ENCODE data around the gene CAMK2B.
"Not testable (repeated sequence)": the region's sequence is repeated elsewhere in the genome, so short reads cannot be mapped to it uniquely, and the experiment has no call there.

The CAMK2B gene

GRCh38 chr7:44212581-44213184, 112.7 kb downstream of the CAMK2B start:
- peaks cover 32% of the 10 kb centered on the region for H3K4me1 ChIP-seq (ENCODE audit: control insufficient read depth, insufficient read depth, low read length)

GRCh38 chr7:44212018-44212417, 113.4 kb downstream of the CAMK2B start:
- 63 to 72% methylated on average over 6 of the region's 6 CpGs for WGBS, 2 experiments
- H3K36me3 ChIP-seq (ENCODE audit: control insufficient read depth, insufficient read depth, low read length) = peaks cover 43% of the 10 kb centered on the region
- H3K4me1 ChIP-seq (ENCODE audit: control insufficient read depth, insufficient read depth, low read length) = peaks cover 27% of the 10 kb centered on the region
- H3K27me3 ChIP-seq (ENCODE audit: control insufficient read depth, insufficient read depth, low read length, poor library complexity, severe bottlenecking) = no peaks in the 10 kb centered on the region
- H3K27ac ChIP-seq (ENCODE audit: insufficient read depth, low read depth, low read length, poor library complexity, severe bottlenecking) = peak overlapping the region; percentile 16
- H3K4me3 ChIP-seq (ENCODE audit: insufficient read depth, low read depth, low read length) = no peak overlapping the region
- no peaks in the 10 kb centered on the region for H3K9me3 ChIP-seq (ENCODE audit: control insufficient read depth, low read length)

More at GRCh38 chr7:44212581-44213184, 112.7 kb downstream of the CAMK2B start:
- H3K27me3 ChIP-seq (ENCODE audit: control insufficient read depth, insufficient read depth, low read length, poor library complexity, severe bottlenecking) = no peaks in the 10 kb centered on the region
- H3K4me3 ChIP-seq (ENCODE audit: insufficient read depth, low read depth, low read length) = no peak overlapping the region
- H3K36me3 ChIP-seq (ENCODE audit: control insufficient read depth, insufficient read depth, low read length) = peaks cover 36% of the 10 kb centered on the region
- H3K27ac ChIP-seq (ENCODE audit: insufficient read depth, low read depth, low read length, poor library complexity, severe bottlenecking) = no peak overlapping the region
- WGBS, 2 experiments = 94 to 98% methylated on average over 6 to 7 of the region's 7 CpGs
- no peaks in the 10 kb centered on the region for H3K9me3 ChIP-seq (ENCODE audit: control insufficient read depth, low read length)

GRCh38 chr7:44211126-44211675, 114.2 kb downstream of the CAMK2B start:
- Histone ChIP-seq H3K27me3 (ENCODE audit: control insufficient read depth, insufficient read depth, low read length, poor library complexity, severe bottlenecking) (no peaks in the 10 kb centered on the region), H3K9me3 (ENCODE audit: control insufficient read depth, low read length) (no peaks in the 10 kb centered on the region), H3K27ac (ENCODE audit: insufficient read depth, low read depth, low read length, poor library complexity, severe bottlenecking) (no peak overlapping the region), H3K36me3 (ENCODE audit: control insufficient read depth, insufficient read depth, low read length) (peaks cover 49% of the 10 kb centered on the region), H3K4me1 (ENCODE audit: control insufficient read depth, insufficient read depth, low read length) (peaks cover 21% of the 10 kb centered on the region), H3K4me3 (ENCODE audit: insufficient read depth, low read depth, low read length) (no peak overlapping the region)
- WGBS, 2 experiments = 92 to 97% methylated on average over 10 of the region's 10 CpGs

GRCh38 chr7:44210107-44210506, 115.3 kb downstream of the CAMK2B start:
- H3K27me3 ChIP-seq (ENCODE audit: control insufficient read depth, insufficient read depth, low read length, poor library complexity, severe bottlenecking) = no peaks in the 10 kb centered on the region
- H3K4me1 ChIP-seq (ENCODE audit: control insufficient read depth, insufficient read depth, low read length) = peaks cover 14% of the 10 kb centered on the region
- H3K27ac ChIP-seq (ENCODE audit: insufficient read depth, low read depth, low read length, poor library complexity, severe bottlenecking) = no peak overlapping the region
- peaks cover 56% of the 10 kb centered on the region for H3K36me3 ChIP-seq (ENCODE audit: control insufficient read depth, insufficient read depth, low read length)
- H3K4me3 ChIP-seq (ENCODE audit: insufficient read depth, low read depth, low read length) = no peak overlapping the region
- H3K9me3 ChIP-seq (ENCODE audit: control insufficient read depth, low read length) = no peaks in the 10 kb centered on the region
- WGBS, 2 experiments = 94 to 96% methylated on average over 5 of the region's 5 CpGs

GRCh38 chr7:44208085-44208484, 117.3 kb downstream of the CAMK2B start:
- Histone ChIP-seq H3K4me3 (ENCODE audit: insufficient read depth, low read depth, low read length) (no peak overlapping the region), H3K9me3 (ENCODE audit: control insufficient read depth, low read length) (no peaks in the 10 kb centered on the region), H3K36me3 (ENCODE audit: control insufficient read depth, insufficient read depth, low read length) (peaks cover 56% of the 10 kb centered on the region), H3K27ac (ENCODE audit: insufficient read depth, low read depth, low read length, poor library complexity, severe bottlenecking) (no peak overlapping the region), H3K4me1 (ENCODE audit: control insufficient read depth, insufficient read depth, low read length) (peaks cover 14% of the 10 kb centered on the region), H3K27me3 (ENCODE audit: control insufficient read depth, insufficient read depth, low read length, poor library complexity, severe bottlenecking) (no peaks in the 10 kb centered on the region)
- WGBS, 2 experiments = 95 to 97% methylated on average over 7 of the region's 7 CpGs

GRCh38 chr7:44206008-44206407, 119.4 kb downstream of the CAMK2B start:
- H3K4me1 ChIP-seq (ENCODE audit: control insufficient read depth, insufficient read depth, low read length) = peaks cover 3% of the 10 kb centered on the region
- H3K27ac ChIP-seq (ENCODE audit: insufficient read depth, low read depth, low read length, poor library complexity, severe bottlenecking) = no peak overlapping the region
- no peaks in the 10 kb centered on the region for H3K27me3 ChIP-seq (ENCODE audit: control insufficient read depth, insufficient read depth, low read length, poor library complexity, severe bottlenecking)
- peaks cover 49% of the 10 kb centered on the region for H3K36me3 ChIP-seq (ENCODE audit: control insufficient read depth, insufficient read depth, low read length)
- H3K9me3 ChIP-seq (ENCODE audit: control insufficient read depth, low read length) = no peaks in the 10 kb centered on the region
- WGBS, 2 experiments = 95% methylated on average over 5 of the region's 5 CpGs
- no peak overlapping the region for H3K4me3 ChIP-seq (ENCODE audit: insufficient read depth, low read depth, low read length)

- Histone ChIP-seq H3K9me3 (ENCODE audit: control insufficient read depth, low read length) (no peaks in the 10 kb centered on the region), H3K4me1 (ENCODE audit: control insufficient read depth, insufficient read depth, low read length) (peaks cover 3% of the 10 kb centered on the region), H3K27me3 (ENCODE audit: control insufficient read depth, insufficient read depth, low read length, poor library complexity, severe bottlenecking) (peaks cover 12% of the 10 kb centered on the region), H3K4me3 (ENCODE audit: insufficient read depth, low read depth, low read length) (peak overlapping the region; percentile 96), H3K36me3 (ENCODE audit: control insufficient read depth, insufficient read depth, low read length) (peaks cover 13% of the 10 kb centered on the region), H3K27ac (ENCODE audit: insufficient read depth, low read depth, low read length, poor library complexity, severe bottlenecking) (no peak overlapping the region)
- WGBS, 2 experiments = 23 to 25% methylated on average over 8 of the region's 8 CpGs
Measured at GRCh38 chr7:44201813-44202212, 123.6 kb downstream of the CAMK2B start.

GRCh38 chr7:44200699-44201461, 124.5 kb downstream of the CAMK2B start, which contains the start of gene YKT6:
Gene YKT6 (plus strand): TSS chr7:44200978. CDS start chr7:44201136, 158 bp downstream.
- Histone ChIP-seq H3K9me3 (ENCODE audit: control insufficient read depth, low read length) (no peaks in the 10 kb centered on the region), H3K27ac (ENCODE audit: insufficient read depth, low read depth, low read length, poor library complexity, severe bottlenecking) (peak within 1 kb of the TSS; percentile 69), H3K27me3 (ENCODE audit: control insufficient read depth, insufficient read depth, low read length, poor library complexity, severe bottlenecking) (peaks cover 12% of the 10 kb centered on the region), H3K36me3 (ENCODE audit: control insufficient read depth, insufficient read depth, low read length) (peaks cover 3% of the 10 kb centered on the region), H3K4me3 (ENCODE audit: insufficient read depth, low read depth, low read length) (peak within 1 kb of the TSS; percentile 96), H3K4me1 (ENCODE audit: control insufficient read depth, insufficient read depth, low read length) (peaks cover 3% of the 10 kb centered on the region)
- 0% methylated on average over 58 of the region's 58 CpGs for WGBS, 2 experiments

- H3K9me3 ChIP-seq (ENCODE audit: control insufficient read depth, low read length); H3K4me1 ChIP-seq (ENCODE audit: control insufficient read depth, insufficient read depth, low read length); H3K36me3 ChIP-seq (ENCODE audit: control insufficient read depth, insufficient read depth, low read length); H3K27ac ChIP-seq (ENCODE audit: insufficient read depth, low read depth, low read length, poor library complexity, severe bottlenecking); H3K4me3 ChIP-seq (ENCODE audit: insufficient read depth, low read depth, low read length): not testable (repeated sequence)
- peaks cover 12% of the 10 kb centered on the region for H3K27me3 ChIP-seq (ENCODE audit: control insufficient read depth, insufficient read depth, low read length, poor library complexity, severe bottlenecking)
- no CpG with 5 or more reads among the region's 3 CpGs for WGBS, 2 experiments
Measured at GRCh38 chr7:44200163-44200562, 125.2 kb downstream of the CAMK2B start.

- Histone ChIP-seq H3K9me3 (ENCODE audit: control insufficient read depth, low read length) (no peaks in the 10 kb centered on the region), H3K4me1 (ENCODE audit: control insufficient read depth, insufficient read depth, low read length) (peaks cover 3% of the 10 kb centered on the region), H3K4me3 (ENCODE audit: insufficient read depth, low read depth, low read length) (no peak overlapping the region), H3K27me3 (ENCODE audit: control insufficient read depth, insufficient read depth, low read length, poor library complexity, severe bottlenecking) (peaks cover 12% of the 10 kb centered on the region), H3K36me3 (ENCODE audit: control insufficient read depth, insufficient read depth, low read length) (no peaks in the 10 kb centered on the region), H3K27ac (ENCODE audit: insufficient read depth, low read depth, low read length, poor library complexity, severe bottlenecking) (no peak overlapping the region)
- WGBS, 2 experiments = 88 to 89% methylated on average over 7 of the region's 7 CpGs
Measured at GRCh38 chr7:44197474-44197873, 127.9 kb downstream of the CAMK2B start.
